ENCODE data around the gene MAP3K13. TPM values are rescaled to one million over a fixed set of nuclear protein-coding genes. Genes with fewer than 3 reads are reported as not detected.

Gene MAP3K13
- total RNA-seq, 1 experiment from 2014 or later: 9.1 TPM

GRCh38 chr3:185460309-185460708, 97.4 kb downstream of the MAP3K13 start:
- Mint-ChIP-seq H3K27ac (no peak overlapping the region), H3K4me3 (no peak overlapping the region), H3K36me3 (no peaks in the 10 kb centered on the region), H3K9me3 (peaks cover 7% of the 10 kb centered on the region), H3K27me3 (ENCODE audit: low read depth) (no peaks in the 10 kb centered on the region), H3K4me1 (no peaks in the 10 kb centered on the region)
- no peak for DNase-seq (ENCODE audit: low spot score)
- ATAC-seq: no peak
- TF ChIP-seq ELF4 (CRISPR knock-in tag; IDR thresholded peaks at IDR 0.05; ENCODE audit: low read depth) (no peak), USF1 (CRISPR knock-in tag; IDR thresholded peaks at IDR 0.05) (no peak), SOX15 (CRISPR knock-in tag; IDR thresholded peaks at IDR 0.05) (no peak), KAT7 (CRISPR knock-in tag; IDR thresholded peaks at IDR 0.05; ENCODE audit: borderline replicate concordance) (no peak), ZNF423 (CRISPR knock-in tag; IDR thresholded peaks at IDR 0.05) (no peak), IRF1 (CRISPR knock-in tag; IDR thresholded peaks at IDR 0.05) (no peak), ZNF671 (CRISPR knock-in tag; IDR thresholded peaks at IDR 0.05) (no peak), MXD4 (CRISPR knock-in tag; IDR thresholded peaks at IDR 0.05; ENCODE audit: borderline replicate concordance) (no peak), ATF2 (CRISPR knock-in tag; IDR thresholded peaks at IDR 0.05; ENCODE audit: borderline replicate concordance, low read depth) (no peak), GRHL2 (CRISPR knock-in tag; IDR thresholded peaks at IDR 0.05; ENCODE audit: insufficient replicate concordance, severe bottlenecking) (no peak), FOXJ3 (CRISPR knock-in tag; IDR thresholded peaks at IDR 0.05; ENCODE audit: borderline replicate concordance) (no peak), SMAD4 (CRISPR knock-in tag; IDR thresholded peaks at IDR 0.05) (no peak)
- CTCF ChIA-PET: interaction anchor here (0.7 to 2.5 kb wide), 15 partner anchors 10 to 286 kb away, joined by 3 to 25 read pairs (median 3); partner anchors contain the start of genes LIPH and TMEM41A
- POLR2A ChIA-PET: no interaction called here

GRCh38 chr3:185460719-185461350, 97.9 kb downstream of the MAP3K13 start:
- Mint-ChIP-seq H3K27ac (no peak overlapping the region), H3K4me3 (no peak overlapping the region), H3K36me3 (no peaks in the 10 kb centered on the region), H3K9me3 (peaks cover 7% of the 10 kb centered on the region), H3K4me1 (no peaks in the 10 kb centered on the region), H3K27me3 (ENCODE audit: low read depth) (no peaks in the 10 kb centered on the region)
- CTCF ChIA-PET: interaction anchor here (0.7 to 2.5 kb wide), 17 partner anchors 9 to 285 kb away, joined by 3 to 25 read pairs (median 3); partner anchors contain the start of genes LIPH and TMEM41A
- ATAC-seq: peak; percentile 30; the same call in 1 of the 2 replicates
- POLR2A ChIA-PET: no interaction called here
- DNase-seq (ENCODE audit: low spot score): no peak
- TF ChIP-seq ZNF396 (CRISPR knock-in tag; IDR thresholded peaks at IDR 0.05; ENCODE audit: borderline replicate concordance): no peak
- TF ChIP-seq TP53 (CRISPR knock-in tag; IDR thresholded peaks at IDR 0.05): no peak
- no peak for TF ChIP-seq FOXP1 (CRISPR knock-in tag; IDR thresholded peaks at IDR 0.05; ENCODE audit: borderline replicate concordance)
- no peak for TF ChIP-seq SMAD3 (CRISPR knock-in tag; IDR thresholded peaks at IDR 0.05; ENCODE audit: borderline replicate concordance)
- no peak for TF ChIP-seq ERG (CRISPR knock-in tag; IDR thresholded peaks at IDR 0.05)
- no peak for TF ChIP-seq USF2 (CRISPR knock-in tag; IDR thresholded peaks at IDR 0.05)
- TF ChIP-seq JAZF1 (CRISPR knock-in tag; IDR thresholded peaks at IDR 0.05): no peak
- TF ChIP-seq SMAD4 (CRISPR knock-in tag; IDR thresholded peaks at IDR 0.05): no peak
- no peak for TF ChIP-seq ATF2 (CRISPR knock-in tag; IDR thresholded peaks at IDR 0.05; ENCODE audit: borderline replicate concordance, low read depth)
- no peak for TF ChIP-seq HMGXB4 (CRISPR knock-in tag; IDR thresholded peaks at IDR 0.05)
- TF ChIP-seq NR3C1 (CRISPR knock-in tag; conservative IDR thresholded peaks at IDR 0.05; ENCODE audit: low read depth): no peak
- TF ChIP-seq ZMAT4 (CRISPR knock-in tag; IDR thresholded peaks at IDR 0.05): no peak
- TF ChIP-seq ZNF425 (CRISPR knock-in tag; conservative IDR thresholded peaks at IDR 0.05): no peak

Measured in WTC11 (cell line).